ENCODE measurements around the gene MECR.

The MECR gene

DNA sequence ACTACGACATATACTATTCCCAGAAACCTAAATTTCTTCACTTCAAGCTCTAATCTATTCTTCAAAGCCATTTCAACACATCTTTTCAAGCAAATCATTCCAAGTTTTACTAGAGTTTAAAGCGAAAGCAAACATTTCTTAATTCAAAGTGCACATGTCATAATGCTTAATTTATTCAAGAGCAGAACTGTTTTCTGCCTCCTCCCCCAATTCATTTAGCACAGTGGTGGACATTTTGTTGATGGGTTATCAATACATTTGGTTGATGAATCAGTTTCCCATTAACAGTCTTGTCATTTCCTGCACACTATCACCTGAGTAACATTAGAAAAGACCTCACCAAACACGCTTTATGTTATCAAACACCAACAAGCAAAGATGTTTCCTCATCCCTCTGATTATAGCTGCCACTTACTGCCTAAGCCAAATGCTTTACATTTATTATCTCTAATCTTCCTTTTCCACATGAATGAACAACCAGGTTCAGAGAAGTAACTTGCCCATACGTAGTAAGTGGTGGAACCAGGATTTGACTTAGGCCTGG, 51.0 kb downstream of the MECR start:
- TF ChIP-seq, protein P1, sequence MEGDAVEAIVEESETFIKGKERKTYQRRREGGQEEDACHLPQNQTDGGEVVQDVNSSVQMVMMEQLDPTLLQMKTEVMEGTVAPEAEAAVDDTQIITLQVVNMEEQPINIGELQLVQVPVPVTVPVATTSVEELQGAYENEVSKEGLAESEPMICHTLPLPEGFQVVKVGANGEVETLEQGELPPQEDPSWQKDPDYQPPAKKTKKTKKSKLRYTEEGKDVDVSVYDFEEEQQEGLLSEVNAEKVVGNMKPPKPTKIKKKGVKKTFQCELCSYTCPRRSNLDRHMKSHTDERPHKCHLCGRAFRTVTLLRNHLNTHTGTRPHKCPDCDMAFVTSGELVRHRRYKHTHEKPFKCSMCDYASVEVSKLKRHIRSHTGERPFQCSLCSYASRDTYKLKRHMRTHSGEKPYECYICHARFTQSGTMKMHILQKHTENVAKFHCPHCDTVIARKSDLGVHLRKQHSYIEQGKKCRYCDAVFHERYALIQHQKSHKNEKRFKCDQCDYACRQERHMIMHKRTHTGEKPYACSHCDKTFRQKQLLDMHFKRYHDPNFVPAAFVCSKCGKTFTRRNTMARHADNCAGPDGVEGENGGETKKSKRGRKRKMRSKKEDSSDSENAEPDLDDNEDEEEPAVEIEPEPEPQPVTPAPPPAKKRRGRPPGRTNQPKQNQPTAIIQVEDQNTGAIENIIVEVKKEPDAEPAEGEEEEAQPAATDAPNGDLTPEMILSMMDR (IDR thresholded peaks at IDR 0.05), result no peak

DNA sequence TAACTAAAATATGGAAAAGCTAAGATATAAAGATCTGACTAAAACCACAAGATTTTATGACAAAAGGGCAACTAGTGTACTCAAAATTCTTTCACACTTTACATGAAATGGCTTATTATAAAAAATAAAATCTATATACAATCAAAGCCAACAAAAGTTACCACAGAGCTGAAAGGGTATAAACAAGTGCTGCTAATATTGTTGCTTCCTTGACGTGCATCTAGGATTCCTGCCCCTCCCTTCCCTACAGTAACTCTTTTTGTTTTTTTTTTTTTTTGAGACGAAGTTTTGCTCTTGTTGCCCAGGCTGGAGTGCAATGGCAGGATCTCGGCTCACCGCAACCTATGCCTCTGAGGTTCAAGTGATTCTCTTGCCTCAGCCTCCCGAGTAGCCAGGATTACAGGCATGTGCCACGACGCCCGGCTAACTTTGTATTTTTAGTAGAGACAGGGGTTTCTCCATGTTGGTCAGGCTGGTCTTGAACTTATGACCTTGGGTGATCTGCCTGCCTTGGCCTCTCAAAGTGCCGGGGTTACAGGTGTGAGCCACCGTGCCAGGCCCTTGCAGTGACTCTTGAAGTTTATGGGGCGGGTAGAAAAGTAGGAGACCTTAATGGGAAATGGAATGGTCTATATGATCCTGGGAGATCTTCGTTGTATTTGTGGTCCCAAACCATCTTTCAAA, 53.6 kb downstream of the MECR start:
- TF ChIP-seq, protein P1 (IDR thresholded peaks at IDR 0.05), result no peak

- TF ChIP-seq, protein P1 (IDR thresholded peaks at IDR 0.05), result no peak
Observed at GRCh38 chr1:29176576-29176975, 54.2 kb downstream of the MECR start.

- TF ChIP-seq, protein P1 (IDR thresholded peaks at IDR 0.05), result no peak
Observed at GRCh38 chr1:29172415-29172939, 58.3 kb downstream of the MECR start.

GRCh38 chr1:29171521-29171920, 59.2 kb downstream of the MECR start:
- TF ChIP-seq, protein P1 (IDR thresholded peaks at IDR 0.05), result no peak

DNA sequence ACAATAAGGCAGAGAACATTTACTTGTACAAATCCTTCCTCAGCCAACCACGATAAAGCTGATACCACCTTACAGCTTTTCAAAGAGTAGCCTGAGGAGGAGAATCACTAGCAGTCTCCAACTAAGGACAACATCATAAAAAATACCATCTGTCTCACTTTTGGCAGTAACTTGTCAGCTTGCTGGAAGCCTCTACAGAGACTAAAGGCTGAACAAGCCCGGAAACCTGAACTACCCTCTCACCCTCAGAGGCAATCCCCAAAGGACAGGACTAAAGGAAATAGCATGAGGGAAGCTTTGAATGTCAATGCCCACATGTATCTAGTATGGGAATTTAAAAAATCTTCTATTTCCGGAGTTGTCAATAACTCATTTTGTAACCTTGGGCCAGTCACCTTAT, 59.6 kb downstream of the MECR start:
- TF ChIP-seq, protein P1 (IDR thresholded peaks at IDR 0.05), result no peak

DNA sequence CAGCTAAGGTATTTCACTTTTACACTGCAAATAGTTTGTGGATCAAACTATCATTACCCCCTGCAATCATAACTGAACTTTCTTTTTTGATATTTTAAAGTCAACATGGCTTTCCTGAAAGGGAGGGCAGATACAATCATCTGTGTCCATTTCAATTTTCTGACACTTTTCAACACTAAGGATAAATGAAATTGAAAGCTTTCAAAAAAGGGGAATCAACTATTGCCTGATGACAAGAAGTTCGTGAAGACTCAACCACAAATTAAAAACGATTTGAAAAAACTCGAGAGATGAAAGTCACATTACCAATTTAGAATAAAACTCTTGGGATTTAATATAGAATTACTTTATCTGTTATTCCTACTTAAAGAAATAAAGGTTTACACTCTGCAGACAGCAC, 60.8 kb downstream of the MECR start:
- TF ChIP-seq, protein P1 (IDR thresholded peaks at IDR 0.05), result no peak

All from LNCAP (cell line).